ENCODE results near the gene ORAI3.
"Not testable (repeated sequence)": the region's sequence is repeated elsewhere in the genome, so short reads cannot be mapped to it uniquely, and the experiment has no call there.

The ORAI3 gene

DNA sequence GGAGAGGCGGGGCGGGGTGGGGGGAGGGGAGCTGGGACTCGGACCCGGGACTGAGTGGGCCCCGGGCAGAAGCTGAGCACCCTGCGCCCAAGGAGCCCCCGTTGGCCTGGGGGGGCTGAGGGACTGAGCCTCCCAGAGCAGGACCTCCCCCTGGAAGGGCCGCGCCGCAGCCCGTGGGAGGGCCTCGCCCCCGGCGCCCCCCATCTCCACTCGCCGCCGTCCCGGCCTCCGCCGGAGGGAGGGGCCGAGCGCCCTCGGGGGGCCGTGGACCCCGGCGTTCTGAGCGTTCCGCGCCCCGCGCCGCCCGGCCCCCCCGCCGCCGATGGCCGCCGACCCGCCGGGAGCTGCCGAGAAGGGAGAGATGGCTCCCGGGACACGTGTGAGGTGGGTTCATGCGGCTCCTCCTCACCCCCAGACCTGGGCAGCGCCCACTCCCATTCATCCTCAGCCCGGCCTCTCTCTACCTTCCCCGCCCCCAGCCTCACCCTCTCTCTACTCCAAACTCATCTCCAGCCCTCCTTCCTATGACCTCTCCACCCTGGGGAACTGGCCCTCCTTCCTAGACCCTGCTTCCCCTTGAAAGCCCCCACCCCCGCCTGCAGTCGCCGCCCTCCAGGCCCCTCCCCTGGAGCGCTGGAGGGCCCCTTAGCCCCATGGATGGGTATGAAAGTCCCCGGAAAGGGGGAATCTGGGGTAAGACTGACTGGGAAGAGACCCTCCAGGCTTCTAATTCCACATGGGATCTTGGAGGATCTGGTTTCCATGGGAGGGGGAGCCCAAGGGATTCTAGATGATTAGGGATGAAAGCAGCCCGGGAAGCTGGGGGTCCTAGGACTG, 24.6 kb upstream of the ORAI3 start:
- peak; percentile 42 for DNase-seq (ENCODE audit: low read depth, low spot score)

- no peak for DNase-seq (ENCODE audit: low read depth, low spot score)
Measured at GRCh38 chr16:30924913-30925631, 23.8 kb upstream of the ORAI3 start.

DNA sequence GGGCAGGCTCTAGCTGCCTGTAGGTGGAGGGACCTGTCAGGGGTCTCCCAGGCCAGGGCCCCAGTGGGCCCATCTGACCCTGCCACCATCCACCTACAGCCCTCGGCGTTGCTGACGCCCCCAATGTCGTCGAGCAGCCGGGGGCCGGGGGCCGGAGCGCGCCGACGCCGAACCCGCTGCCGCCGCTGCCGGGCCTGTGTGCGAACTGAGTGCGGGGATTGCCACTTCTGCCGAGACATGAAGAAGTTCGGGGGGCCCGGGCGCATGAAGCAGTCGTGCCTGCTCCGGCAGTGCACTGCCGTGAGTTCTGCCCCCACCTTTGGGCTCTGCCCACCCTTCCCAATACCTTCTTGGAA, 23.3 kb upstream of the ORAI3 start:
- DNase-seq (ENCODE audit: low read depth, low spot score) = no peak

GRCh38 chr16:30925995-30926811, 22.7 kb upstream of the ORAI3 start:
- no peak for DNase-seq (ENCODE audit: low read depth, low spot score)

GRCh38 chr16:30926937-30927788, 21.7 kb upstream of the ORAI3 start:
- DNase-seq (ENCODE audit: low read depth, low spot score) = no peak

- DNase-seq (ENCODE audit: low read depth, low spot score) = peak; percentile 95
Measured at GRCh38 chr16:30927789-30928378, 21.0 kb upstream of the ORAI3 start.

GRCh38 chr16:30928390-30928789, 20.5 kb upstream of the ORAI3 start:
- DNase-seq (ENCODE audit: low read depth, low spot score) = no peak

DNA sequence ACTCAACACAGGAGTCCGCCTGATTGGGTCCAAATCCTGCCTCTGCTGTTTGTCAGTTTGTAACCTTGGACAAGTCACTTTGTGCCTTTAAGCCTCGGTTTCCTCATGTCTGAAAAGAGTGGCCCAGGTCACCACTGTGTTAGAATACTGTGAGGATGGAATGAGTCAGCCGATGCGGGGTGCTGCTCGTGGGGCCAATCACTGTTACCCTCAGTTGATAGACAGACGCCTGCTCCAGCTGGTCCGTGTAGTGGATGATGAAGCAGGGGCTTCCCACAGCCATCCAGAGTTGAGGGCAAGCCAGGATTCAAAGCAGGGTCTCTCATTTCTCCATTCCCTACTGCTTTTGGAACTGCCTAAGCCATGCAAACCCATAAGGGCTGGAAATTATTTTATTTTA, 19.7 kb upstream of the ORAI3 start:
- no peak for DNase-seq (ENCODE audit: low read depth, low spot score)

- DNase-seq (ENCODE audit: low read depth, low spot score) = no peak
Measured at GRCh38 chr16:30930160-30930571, 18.7 kb upstream of the ORAI3 start.

DNA sequence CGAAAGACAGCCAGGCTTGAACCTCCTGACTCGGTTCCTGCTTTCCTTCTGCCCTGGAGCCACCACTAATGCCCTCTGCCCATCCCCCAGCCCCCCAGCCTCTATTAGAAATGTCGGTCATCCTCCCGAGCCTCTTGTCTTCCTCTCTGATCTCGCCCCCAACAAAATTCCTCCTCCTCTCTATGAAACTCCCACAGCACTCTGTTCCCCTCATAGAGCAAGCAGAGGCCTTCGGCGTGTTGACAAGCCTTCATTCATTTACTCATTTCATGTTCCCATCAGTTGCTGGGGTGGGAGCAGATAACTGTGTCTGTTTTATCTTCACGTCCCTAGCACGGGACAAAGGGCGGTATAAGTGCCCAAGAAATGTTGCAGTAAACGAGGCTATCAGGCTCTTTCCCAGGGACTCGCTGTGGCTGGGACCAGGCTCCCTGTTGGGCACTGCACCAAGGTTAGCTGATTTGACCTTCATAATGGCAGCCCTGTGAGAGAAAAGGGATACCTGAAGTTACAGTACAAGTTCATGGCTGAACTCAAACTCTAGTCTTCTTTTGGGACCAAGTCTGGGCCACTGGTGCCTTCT, 17.7 kb upstream of the ORAI3 start:
- no peak for DNase-seq (ENCODE audit: low read depth, low spot score)

- peak; percentile 88 for DNase-seq (ENCODE audit: low read depth, low spot score)
Measured at GRCh38 chr16:30934827-30935557, 13.9 kb upstream of the ORAI3 start.

- no peak for DNase-seq (ENCODE audit: low read depth, low spot score)
Measured at GRCh38 chr16:30937692-30938091, 11.2 kb upstream of the ORAI3 start.

- not testable (repeated sequence) for DNase-seq (ENCODE audit: low read depth, low spot score)
Measured at GRCh38 chr16:30939571-30939970, 9.3 kb upstream of the ORAI3 start.

DNA sequence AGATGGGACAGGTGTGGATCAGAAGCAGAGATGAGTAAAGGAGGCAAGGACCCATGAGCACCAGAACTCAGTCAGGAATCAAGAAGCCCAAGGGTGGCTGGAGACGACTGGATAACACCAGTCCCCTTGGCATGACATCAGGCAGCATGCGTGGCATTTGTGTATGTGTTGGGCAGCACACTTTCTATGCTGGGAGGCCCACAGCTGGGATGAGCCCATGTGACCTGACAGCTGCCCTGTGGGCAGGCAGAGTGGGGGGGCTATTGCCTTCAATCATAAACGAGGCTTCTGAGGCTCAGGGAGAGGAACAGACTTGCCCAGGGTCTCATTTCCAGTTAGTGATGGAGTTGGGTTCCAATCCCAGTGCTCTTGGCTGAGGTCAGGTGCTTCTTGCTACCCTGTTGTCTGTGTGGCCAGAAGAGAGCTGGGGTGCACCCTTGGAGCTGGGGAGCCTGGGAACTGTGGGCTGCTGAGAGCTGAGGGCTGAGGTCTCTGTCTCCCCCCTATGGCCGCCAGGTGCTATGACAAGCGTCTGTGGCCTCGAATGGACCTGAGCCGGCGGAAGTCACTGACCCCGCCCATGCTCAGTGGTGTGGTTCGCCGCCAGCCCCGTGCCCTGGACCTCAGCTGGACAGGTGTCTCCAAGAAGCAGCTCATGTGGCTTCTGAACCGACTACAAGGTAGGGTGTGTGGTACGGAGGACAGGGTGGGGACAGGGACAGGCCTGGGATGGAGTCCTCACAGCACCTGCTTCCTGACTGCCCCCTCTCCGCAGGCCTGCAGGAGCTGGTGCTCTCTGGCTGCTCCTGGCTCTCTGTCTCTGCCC, 7.1 kb upstream of the ORAI3 start:
- DNase-seq (ENCODE audit: low read depth, low spot score) = peak; percentile 92

DNA sequence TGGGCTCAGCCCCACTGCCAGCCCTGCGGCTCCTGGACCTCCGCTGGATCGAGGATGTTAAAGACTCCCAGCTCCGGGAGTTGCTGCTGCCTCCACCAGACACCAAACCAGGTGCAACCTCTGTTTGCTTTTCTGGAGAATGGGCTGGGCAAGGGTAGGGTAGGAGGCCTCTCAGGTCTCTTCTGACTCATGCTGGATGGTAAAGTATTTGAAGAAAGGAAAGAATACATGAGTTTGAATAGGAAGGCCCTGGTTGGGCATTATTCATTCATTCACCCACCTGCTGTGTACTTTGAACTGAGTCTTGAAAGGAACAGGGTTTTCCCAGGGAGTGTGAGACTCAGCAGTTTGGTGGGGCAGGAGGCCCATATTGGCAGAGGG, 6.5 kb upstream of the ORAI3 start:
- peak; percentile 6 for DNase-seq (ENCODE audit: low read depth, low spot score)

- no peak for DNase-seq (ENCODE audit: low read depth, low spot score)
Measured at GRCh38 chr16:30944352-30944751, 4.5 kb upstream of the ORAI3 start.

DNA sequence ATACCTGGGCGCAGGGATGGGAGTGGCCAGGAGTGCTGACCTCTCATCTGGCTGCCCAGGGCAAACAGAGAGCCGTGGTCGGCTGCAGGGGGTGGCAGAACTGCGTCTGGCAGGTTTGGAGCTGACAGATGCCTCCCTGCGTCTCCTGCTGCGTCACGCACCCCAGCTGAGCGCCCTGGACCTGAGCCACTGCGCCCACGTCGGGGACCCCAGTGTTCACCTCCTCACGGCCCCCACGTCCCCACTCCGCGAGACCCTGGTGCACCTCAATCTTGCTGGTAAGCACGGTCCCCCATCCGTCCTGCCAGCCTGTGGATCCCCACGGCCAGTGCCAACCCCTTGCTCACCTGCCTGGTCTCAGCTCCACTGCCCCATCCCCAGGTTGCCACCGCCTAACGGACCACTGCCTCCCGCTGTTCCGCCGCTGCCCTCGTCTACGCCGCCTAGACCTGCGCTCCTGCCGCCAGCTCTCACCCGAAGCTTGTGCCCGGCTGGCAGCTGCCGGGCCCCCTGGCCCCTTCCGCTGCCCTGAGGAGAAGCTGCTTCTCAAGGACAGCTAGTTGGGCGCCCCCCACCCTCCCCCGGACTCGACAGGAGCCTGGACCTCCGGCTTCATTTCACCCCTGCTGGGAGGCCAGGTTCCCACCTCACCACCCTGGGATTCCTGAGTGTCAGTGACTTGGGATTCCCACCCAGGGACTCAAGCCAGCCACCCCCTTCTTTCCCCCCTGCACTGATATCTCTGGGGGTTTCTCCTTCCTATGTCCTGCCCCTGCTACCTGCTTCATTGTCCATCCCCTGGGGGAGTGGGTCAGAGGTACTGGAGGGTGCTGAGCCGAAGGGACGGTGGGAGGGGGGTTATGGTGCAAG, 2.0 kb upstream of the ORAI3 start:
- no peak for DNase-seq (ENCODE audit: low read depth, low spot score)

- DNase-seq (ENCODE audit: low read depth, low spot score) = no peak
Measured at GRCh38 chr16:30947541-30947858, 1.4 kb upstream of the ORAI3 start.

Measured in ELF-1 (cell line).